ENCODE measurements around the gene GABRB1.

- no peak for TF ChIP-seq EZH2 (IDR thresholded peaks at IDR 0.05; ENCODE audit: borderline replicate concordance, low read depth, low read length, severe bottlenecking)
- no peak for TF ChIP-seq CTCF (IDR thresholded peaks at IDR 0.05; ENCODE audit: borderline replicate concordance, extremely low read depth, low read length, poor library complexity, severe bottlenecking)
Observed at GRCh38 chr4:47053485-47053884, 22.1 kb downstream of the GABRB1 start.

Measured in DND-41 (cell line).